ENCODE measurements around the gene PAK1. TPM values are rescaled to one million over a fixed set of nuclear protein-coding genes. Genes with fewer than 3 reads are reported as not detected.

PAK1 gene
- total RNA-seq, 1 donor: 69.1 TPM

DNA sequence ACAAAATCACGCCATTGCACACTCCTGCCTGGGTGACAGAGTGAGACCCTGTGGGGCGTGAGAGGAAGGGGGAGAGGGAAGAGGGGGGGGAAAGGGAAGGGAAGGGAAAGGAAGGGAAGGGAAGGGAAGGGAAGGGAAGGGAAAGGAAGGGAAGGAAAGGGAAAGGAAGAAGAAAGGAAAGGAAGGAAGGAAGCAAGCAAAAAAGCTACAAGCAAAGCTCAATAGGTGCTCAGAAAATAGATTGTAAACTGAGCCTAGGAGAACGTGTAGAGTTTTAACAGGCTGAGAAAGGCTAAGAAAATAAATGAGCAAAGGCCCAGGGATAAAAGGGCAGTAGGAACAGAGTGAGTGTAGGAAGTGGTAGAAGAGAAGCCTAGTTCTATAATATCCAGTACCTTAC lies 141.6 kb downstream of the PAK1 start:
- no peak for DNase-seq (ENCODE audit: low read depth)
- TF ChIP-seq, protein P1, sequence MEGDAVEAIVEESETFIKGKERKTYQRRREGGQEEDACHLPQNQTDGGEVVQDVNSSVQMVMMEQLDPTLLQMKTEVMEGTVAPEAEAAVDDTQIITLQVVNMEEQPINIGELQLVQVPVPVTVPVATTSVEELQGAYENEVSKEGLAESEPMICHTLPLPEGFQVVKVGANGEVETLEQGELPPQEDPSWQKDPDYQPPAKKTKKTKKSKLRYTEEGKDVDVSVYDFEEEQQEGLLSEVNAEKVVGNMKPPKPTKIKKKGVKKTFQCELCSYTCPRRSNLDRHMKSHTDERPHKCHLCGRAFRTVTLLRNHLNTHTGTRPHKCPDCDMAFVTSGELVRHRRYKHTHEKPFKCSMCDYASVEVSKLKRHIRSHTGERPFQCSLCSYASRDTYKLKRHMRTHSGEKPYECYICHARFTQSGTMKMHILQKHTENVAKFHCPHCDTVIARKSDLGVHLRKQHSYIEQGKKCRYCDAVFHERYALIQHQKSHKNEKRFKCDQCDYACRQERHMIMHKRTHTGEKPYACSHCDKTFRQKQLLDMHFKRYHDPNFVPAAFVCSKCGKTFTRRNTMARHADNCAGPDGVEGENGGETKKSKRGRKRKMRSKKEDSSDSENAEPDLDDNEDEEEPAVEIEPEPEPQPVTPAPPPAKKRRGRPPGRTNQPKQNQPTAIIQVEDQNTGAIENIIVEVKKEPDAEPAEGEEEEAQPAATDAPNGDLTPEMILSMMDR (IDR thresholded peaks at IDR 0.05; ENCODE audit: insufficient read depth, low read depth, low read length): no peak
- no peak overlapping the region for H3K4me3 ChIP-seq (ENCODE audit: low read depth, low read length)

DNA sequence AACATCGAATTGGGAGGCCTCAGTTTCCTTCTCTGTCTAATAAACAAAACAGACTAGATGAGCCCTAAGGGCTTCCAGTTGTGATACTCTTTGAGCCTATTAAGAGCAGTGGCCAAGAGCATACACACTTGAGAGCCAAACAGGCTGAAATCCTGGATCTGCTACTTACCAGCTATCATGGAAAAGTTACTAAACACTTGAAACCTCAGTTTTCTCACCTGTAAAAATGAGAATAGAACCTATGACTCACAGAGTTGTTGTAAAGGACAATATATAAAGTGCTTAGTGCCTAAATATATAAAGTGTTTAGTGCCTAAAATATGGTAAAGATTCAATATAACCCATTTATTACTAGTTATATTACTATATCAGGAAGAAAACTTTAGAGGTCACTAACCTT lies 148.7 kb downstream of the PAK1 start:
- no peak overlapping the region for H3K4me3 ChIP-seq (ENCODE audit: low read depth, low read length)
- DNase-seq (ENCODE audit: low read depth): no peak
- TF ChIP-seq, protein P1 (IDR thresholded peaks at IDR 0.05; ENCODE audit: insufficient read depth, low read depth, low read length): no peak

DNA sequence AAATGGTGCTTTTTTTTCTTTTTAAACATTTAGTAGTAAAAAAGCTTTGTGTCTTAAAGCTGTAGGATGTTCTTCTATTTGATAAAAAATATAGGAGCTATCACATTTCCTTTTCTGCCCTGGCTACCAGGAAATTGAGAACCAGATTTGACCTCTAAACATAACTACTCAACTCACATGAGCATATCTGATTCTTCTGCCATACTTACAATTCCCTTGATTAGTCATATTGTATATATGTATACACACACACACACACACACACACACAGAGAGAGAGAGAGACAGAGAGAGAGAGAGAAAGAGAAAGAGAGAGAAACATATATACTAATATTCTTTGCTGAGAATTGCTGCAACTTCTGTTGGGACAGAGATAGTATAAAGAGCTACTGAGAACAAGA lies 149.4 kb downstream of the PAK1 start:
- no peak overlapping the region for H3K4me3 ChIP-seq (ENCODE audit: low read depth, low read length)
- TF ChIP-seq, protein P1 (IDR thresholded peaks at IDR 0.05; ENCODE audit: insufficient read depth, low read depth, low read length): no peak
- DNase-seq (ENCODE audit: low read depth): peak; percentile 5

DNA sequence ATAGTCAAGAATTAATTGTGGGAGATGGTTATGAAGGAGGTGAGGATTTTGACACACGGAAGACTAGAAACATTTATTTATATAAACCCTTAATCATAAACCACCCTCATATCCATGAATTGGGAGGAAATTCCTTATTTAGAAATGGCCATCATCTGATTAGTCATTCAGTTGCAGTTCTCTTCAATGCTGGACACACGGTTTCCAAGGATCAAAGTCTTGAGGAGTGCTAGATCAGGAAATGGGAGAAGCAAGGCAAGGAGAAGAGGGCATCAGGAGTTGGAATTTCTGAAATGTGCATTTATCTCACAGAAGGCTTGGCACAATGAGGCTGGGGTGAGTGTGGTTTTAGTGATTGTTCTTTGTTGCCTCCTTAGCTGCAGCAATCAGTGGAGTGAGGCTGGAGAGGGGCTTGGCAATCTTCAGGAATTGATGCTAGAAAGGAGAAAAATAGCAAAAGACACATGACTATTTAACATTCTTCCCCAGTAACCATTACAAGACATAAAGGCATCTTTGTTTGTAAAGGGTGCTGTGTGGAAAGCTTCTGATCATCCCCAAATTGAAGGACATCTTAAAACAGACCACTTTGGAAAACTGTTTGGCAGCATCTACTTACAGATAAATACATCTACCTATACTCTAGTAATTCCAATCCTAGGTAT lies 150.8 kb downstream of the PAK1 start:
- DNase-seq (ENCODE audit: low read depth): no peak
- H3K4me3 ChIP-seq (ENCODE audit: low read depth, low read length): no peak overlapping the region
- TF ChIP-seq, protein P1 (IDR thresholded peaks at IDR 0.05; ENCODE audit: insufficient read depth, low read depth, low read length): no peak

DNA sequence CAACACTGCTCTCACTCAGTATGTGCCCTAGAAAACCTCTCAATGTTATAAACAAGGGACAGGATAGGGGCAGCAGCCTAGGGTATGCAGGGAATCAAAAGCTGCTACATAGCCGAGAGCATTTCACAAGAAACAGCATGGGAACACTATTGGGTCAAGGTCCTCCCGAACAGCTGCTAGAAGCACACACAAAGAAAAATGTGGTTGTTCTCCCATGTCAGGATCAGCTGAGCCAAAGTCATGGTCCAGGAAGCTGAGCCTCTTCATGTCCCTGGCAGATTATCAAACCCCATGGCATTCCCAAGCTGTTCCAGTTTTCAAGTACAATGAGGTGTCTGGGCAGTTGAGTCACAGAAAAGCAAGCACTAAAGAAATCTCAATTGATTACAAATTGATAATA lies 151.4 kb downstream of the PAK1 start:
- H3K4me3 ChIP-seq (ENCODE audit: low read depth, low read length): no peak overlapping the region
- TF ChIP-seq, protein P1 (IDR thresholded peaks at IDR 0.05; ENCODE audit: insufficient read depth, low read depth, low read length): no peak
- peak; percentile 63 for DNase-seq (ENCODE audit: low read depth)

DNA sequence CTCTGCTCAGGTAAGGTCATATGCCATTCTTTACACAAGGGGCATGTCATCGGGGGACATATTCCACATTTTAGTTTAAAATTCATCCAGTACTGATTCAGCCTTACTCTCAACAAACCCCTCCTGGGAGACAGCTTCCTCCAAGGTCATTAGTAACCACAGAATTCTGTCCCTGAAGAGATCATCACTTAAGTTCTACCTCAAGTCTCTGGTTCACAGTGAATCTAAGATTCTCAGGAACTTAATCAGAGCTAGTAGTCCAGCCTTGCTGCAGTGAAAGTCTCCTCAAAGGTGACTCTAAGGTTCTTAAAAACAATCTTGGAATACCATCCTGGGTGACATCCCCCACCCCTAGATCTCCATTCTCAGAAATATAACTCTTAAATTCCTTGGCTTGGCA lies 153.5 kb downstream of the PAK1 start:
- no peak for DNase-seq (ENCODE audit: low read depth)
- TF ChIP-seq, protein P1 (IDR thresholded peaks at IDR 0.05; ENCODE audit: insufficient read depth, low read depth, low read length): no peak
- no peak overlapping the region for H3K4me3 ChIP-seq (ENCODE audit: low read depth, low read length)

DNA sequence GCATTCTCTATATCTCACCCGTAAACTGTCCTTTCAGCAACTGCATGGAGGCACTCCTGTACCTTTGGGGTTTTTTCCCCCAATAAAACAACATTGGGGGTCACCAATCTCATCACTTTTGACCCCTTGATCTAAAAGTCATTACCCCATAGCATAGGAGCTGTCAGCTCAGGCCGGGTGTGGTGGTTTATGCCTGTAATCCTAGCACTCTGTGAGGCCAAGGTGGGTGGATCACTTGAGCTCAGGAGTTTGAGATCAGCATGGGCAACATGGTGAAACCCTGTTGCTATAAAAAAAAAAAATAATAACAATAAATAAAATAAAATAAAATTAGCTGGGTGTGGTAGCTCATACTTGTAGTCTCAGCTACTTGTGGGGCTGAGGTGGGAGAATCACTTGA lies 155.3 kb downstream of the PAK1 start:
- TF ChIP-seq, protein P1 (IDR thresholded peaks at IDR 0.05; ENCODE audit: insufficient read depth, low read depth, low read length): no peak
- H3K4me3 ChIP-seq (ENCODE audit: low read depth, low read length): no peak overlapping the region
- no peak for DNase-seq (ENCODE audit: low read depth)
